IMR-90 (cell line): Measurements from ENCODE around the gene NPSR1. TPM values are rescaled to one million over a fixed set of nuclear protein-coding genes. Genes with fewer than 3 reads are reported as not detected.

Source experiments
- ATAC-seq: fragments of 200-7000 bp; cut with Tn5 transposase; 2 replicates; pipeline ENCODE4 v1.9.1; 2020; ENCODE audit warnings: low read depth, mild to moderate bottlenecking, moderate library complexity
- BruUV-seq: library from RNA; stranded (reverse); fragments of 400-500 nt; replicated peaks from 2 replicates; lab custom pipeline; 2021; lab: Mats Ljungman, UMichigan
- CTCF ChIA-PET: fragments of 300-600 bp; formaldehyde crosslinking; extraction: SDS; loops from one replicate; lab custom pipeline; 2021; ENCODE audit warnings: antibody characterized with exemption; lab: Yijun Ruan, JAX
- POLR2A ChIA-PET: fragments of 300-600 bp; sonication (Branson Sonifier 250); formaldehyde crosslinking; loops from one replicate; lab custom pipeline; 2022; ENCODE audit warnings: antibody characterized with exemption; ENCODE audit not compliant: unreplicated experiment; lab: Charles Lee
- DNase-seq: peaks from one replicate; pipeline ENCODE4 v3.0.0; 2013
- H2AFZ ChIP-seq: replicated peaks from 2 replicates; pipeline ENCODE3; 2013; ENCODE audit warnings: low read length, mild to moderate bottlenecking; ENCODE audit not compliant: poor library complexity
- H2AK5ac ChIP-seq: 2 replicates; pipeline ENCODE4 v1.6.1; 2013; ENCODE audit warnings: low read depth, low read length, inconsistent platforms
- H2AK9ac ChIP-seq: replicated peaks from 2 replicates; pipeline ENCODE3; 2013; ENCODE audit warnings: mild to moderate bottlenecking, low read depth, low read length, moderate library complexity; ENCODE audit not compliant: poor library complexity
- H2BK120ac ChIP-seq: 2 replicates; pipeline ENCODE4 v1.6.1; 2013; ENCODE audit warnings: low read depth, low read length, inconsistent platforms
- H2BK15ac ChIP-seq: 3 replicates; pipeline ENCODE4 v1.6.1; 2013; ENCODE audit warnings: low read depth, low read length, inconsistent platforms
- H2BK20ac ChIP-seq: 2 replicates; pipeline ENCODE4 v1.6.1; 2013; ENCODE audit warnings: low read depth, mild to moderate bottlenecking, inconsistent platforms, low read length, moderate library complexity
- H2BK5ac ChIP-seq: 2 replicates; pipeline ENCODE4 v1.6.1; 2013; ENCODE audit warnings: mild to moderate bottlenecking, low read depth, low read length, inconsistent platforms; ENCODE audit not compliant: poor library complexity, severe bottlenecking
- H3K14ac ChIP-seq: replicated peaks from 2 replicates; pipeline ENCODE4 v1.6.1; 2013; ENCODE audit warnings: low read depth, low read length, inconsistent platforms
- H3K18ac ChIP-seq: 2 replicates; pipeline ENCODE4 v1.6.1; 2013; ENCODE audit warnings: low read depth, low read length, control low read depth
- H3K23ac ChIP-seq: 2 replicates; pipeline ENCODE4 v1.6.1; 2013; ENCODE audit warnings: low read depth, low read length, inconsistent platforms
- H3K27ac ChIP-seq: 2 replicates; pipeline ENCODE4 v1.5.1; 2013; ENCODE audit warnings: mild to moderate bottlenecking, control low read depth, low read length; ENCODE audit not compliant: insufficient read depth
- H3K27me3 ChIP-seq: 2 replicates; pipeline ENCODE4 v1.6.1; 2013; ENCODE audit warnings: low read length; ENCODE audit not compliant: control insufficient read depth, insufficient read depth
- H3K36me3 ChIP-seq: 2 replicates; pipeline ENCODE4 v1.6.1; 2013; ENCODE audit warnings: low read length, mixed read lengths; ENCODE audit not compliant: control insufficient read depth, insufficient read depth
- H3K4ac ChIP-seq: 2 replicates; pipeline ENCODE4 v1.6.1; 2013; ENCODE audit warnings: low read depth, low read length, inconsistent platforms
- H3K4me1 ChIP-seq: 2 replicates; pipeline ENCODE4 v1.6.1; 2013; ENCODE audit warnings: low read length, mixed read lengths; ENCODE audit not compliant: control insufficient read depth, insufficient read depth
- H3K4me2 ChIP-seq: 2 replicates; pipeline ENCODE4 v1.6.1; 2013; ENCODE audit warnings: low read depth, mild to moderate bottlenecking, control low read depth, low read length, moderate library complexity
- H3K4me3 ChIP-seq: 2 replicates; pipeline ENCODE4 v1.5.1; 2013; ENCODE audit warnings: low read depth, mild to moderate bottlenecking, control low read depth, low read length, moderate library complexity; ENCODE audit not compliant: insufficient read depth
- H3K56ac ChIP-seq: 2 replicates; pipeline ENCODE4 v1.6.1; 2013; ENCODE audit warnings: low read length, inconsistent platforms; ENCODE audit not compliant: insufficient read depth; ENCODE audit errors: extremely low read depth
- H3K79me1 ChIP-seq, 2 experiments: 2 replicates each; pipeline ENCODE4 v1.6.1; 2013; ENCODE audit warnings: low read length in 2 of 2, inconsistent platforms in 1 of 2, low read depth in 1 of 2
- H3K9ac ChIP-seq: 2 replicates; pipeline ENCODE4 v1.6.1; 2013; ENCODE audit warnings: low read depth, low read length, control low read depth
- H3K9me1 ChIP-seq: 2 replicates; pipeline ENCODE4 v1.6.1; 2013; ENCODE audit warnings: low read length, inconsistent platforms; ENCODE audit not compliant: insufficient read depth
- H3K9me3 ChIP-seq: 2 replicates; pipeline ENCODE4 v1.6.1; 2013; ENCODE audit warnings: low read length; ENCODE audit not compliant: control insufficient read depth, insufficient read depth
- H4K20me1 ChIP-seq: 2 replicates; pipeline ENCODE4 v1.6.1; 2013; ENCODE audit warnings: low read length, inconsistent platforms; ENCODE audit not compliant: insufficient read depth
- H4K5ac ChIP-seq: 2 replicates; pipeline ENCODE4 v1.6.1; 2013; ENCODE audit warnings: mild to moderate bottlenecking, low read depth, low read length, control low read depth
- H4K8ac ChIP-seq, 2 experiments: 2 replicates each; pipeline ENCODE4 v1.6.1; 2013; ENCODE audit warnings: low read depth in 2 of 2, low read length in 2 of 2, control low read depth in 1 of 2, inconsistent platforms in 1 of 2
- H4K91ac ChIP-seq: 2 replicates; pipeline ENCODE4 v1.6.1; 2013; ENCODE audit warnings: low read depth, low read length, inconsistent platforms; ENCODE audit not compliant: insufficient read depth
- MAZ ChIP-seq: IDR thresholded peaks from 2 replicates; pipeline ENCODE4 v1.6.1; 2012; ENCODE audit warnings: low read depth, mild to moderate bottlenecking, low read length, improper control_type of control experiment, moderate library complexity, borderline replicate concordance
- RCOR1 ChIP-seq: IDR thresholded peaks from 2 replicates; pipeline ENCODE4 v1.6.1; 2012; ENCODE audit warnings: mild to moderate bottlenecking, low read length, improper control_type of control experiment; ENCODE audit not compliant: insufficient replicate concordance
- RFX5 ChIP-seq: IDR thresholded peaks from 2 replicates; pipeline ENCODE4 v1.8.0; 2012; ENCODE audit warnings: low read depth, mild to moderate bottlenecking, low read length, moderate library complexity
- WGBS, 2 experiments: methylation state at CpG; one replicate each; pipeline versions ENCODE4 v1.1.5 to v1.1.7; 2013; ENCODE audit warnings: missing lambda C conversion rate in 2 of 2; ENCODE audit not compliant: insufficient read length in 1 of 2; ENCODE audit errors: extremely low coverage in 2 of 2; 5-methylcytosine and 5-hydroxymethylcytosine counted together
- dilution Hi-C: fragments of 300-500 bp; cut with HindIII; formaldehyde crosslinking; loops from one replicate; pipeline ENCODE4 v1.14.3; 2018; ENCODE audit warnings: low sequenced_read_pairs; ENCODE audit not compliant: unreplicated experiment
- in situ Hi-C: fragments of 300-500 bp; cut with MboI; formaldehyde crosslinking; loops from 3 replicates; pipeline ENCODE4 v1.14.3; 2019; ENCODE audit warnings: low sequenced_read_pairs, inconsistent platforms, mixed read lengths
- intact Hi-C: fragments of 100-400 bp; cut with micrococcal nuclease; formaldehyde crosslinking; loops from 2 replicates; pipeline ENCODE4 v1.10.0; 2022
- polyA plus RNA-seq, 3 experiments: library from polyadenylated mRNA; depleted of rRNA; stranded (reverse); fragments of >200 nt; gene quantifications; 2 replicates each; pipeline ENCODE4 v1.2.3, GENCODE V29; 2012; ENCODE audit warnings: low replicate concordance in 1 of 3
- total RNA-seq: library from RNA; depleted of rRNA; stranded (reverse); fragments of >200 nt; gene quantifications from 2 replicates; pipeline ENCODE4 v1.2.3, GENCODE V29; 2012

The NPSR1 gene
- total and polyA plus RNA-seq, 2 of the 4 experiments (the other 2 are of a cell fraction): not detected

DNA sequence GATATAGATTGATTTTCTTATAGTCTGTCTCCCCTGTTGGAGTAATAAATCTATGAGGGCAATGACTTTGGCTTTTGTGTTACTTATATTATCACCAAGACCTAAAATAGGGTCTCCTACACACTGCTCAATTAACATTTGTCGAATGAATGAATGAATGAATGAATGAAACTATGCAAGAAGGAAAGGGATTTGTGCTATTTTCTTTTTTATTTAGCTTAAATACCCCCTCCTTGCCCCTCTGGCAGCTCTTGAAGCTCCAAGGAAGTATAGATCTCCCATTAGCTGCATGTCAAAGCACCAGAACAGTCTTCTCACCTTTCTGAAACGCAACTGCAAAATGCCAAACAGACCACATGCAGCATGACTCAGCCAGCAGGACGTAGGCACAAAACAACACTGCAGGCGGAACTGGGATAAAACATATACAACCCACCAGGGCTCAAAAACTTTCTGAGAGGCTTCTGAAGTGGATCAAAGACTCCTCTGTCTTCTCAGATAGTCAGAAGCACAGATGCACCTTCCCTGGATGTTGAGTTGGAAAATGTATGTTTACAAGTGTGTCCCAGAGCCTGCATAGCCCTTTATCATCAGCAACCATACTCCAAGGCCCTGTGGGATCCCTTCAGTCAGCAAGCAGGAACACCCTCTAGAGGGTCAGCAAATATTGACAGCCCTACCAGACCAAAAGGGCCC lies 187.8 kb downstream of the NPSR1 start:
- no peak overlapping the region for H3K56ac ChIP-seq
- no peaks in the 10 kb centered on the region for H3K36me3 ChIP-seq
- no peak overlapping the region for H2AK9ac ChIP-seq
- no peak overlapping the region for H3K18ac ChIP-seq
- no peak overlapping the region for H3K27ac ChIP-seq
- no peaks in the 10 kb centered on the region for H3K79me1 ChIP-seq
- no peaks in the 10 kb centered on the region for H3K9me1 ChIP-seq
- H3K23ac ChIP-seq: no peak overlapping the region
- no peaks in the 10 kb centered on the region for H3K27me3 ChIP-seq
- DNase-seq (no peak), ATAC-seq (no peak)
- no peak overlapping the region for H3K9ac ChIP-seq
- intact Hi-C loops: no loop called here
- dilution Hi-C loops: no loop called here
- no peak overlapping the region for H3K4me2 ChIP-seq
- no peak overlapping the region for H4K8ac ChIP-seq
- H3K14ac ChIP-seq: no peak overlapping the region
- H4K91ac ChIP-seq: no peak overlapping the region
- H3K4ac ChIP-seq: no peak overlapping the region
- H3K9me3 ChIP-seq: no peaks in the 10 kb centered on the region
- H2BK15ac ChIP-seq: no peak overlapping the region
- no peak overlapping the region for H4K5ac ChIP-seq
- H2BK5ac ChIP-seq: no peak overlapping the region
- no peak overlapping the region for H2AK5ac ChIP-seq
- H4K20me1 ChIP-seq: no peaks in the 10 kb centered on the region
- no peaks in the 10 kb centered on the region for H3K4me1 ChIP-seq
- in situ Hi-C loops: no loop called here
- WGBS, 2 experiments: no CpG with 5 or more reads among the region's 4 CpGs
- TF ChIP-seq RFX5: no peak
- TF ChIP-seq RCOR1: no peak
- no peak for TF ChIP-seq MAZ
- H2AFZ ChIP-seq: no peak overlapping the region
- CTCF ChIA-PET: no interaction called here
- H2BK120ac ChIP-seq: no peak overlapping the region
- POLR2A ChIA-PET: no interaction called here
- no TSS peak for BruUV-seq
- H2BK20ac ChIP-seq: no peak overlapping the region
- no peak overlapping the region for H3K4me3 ChIP-seq
